ENCODE data around the gene EZR. TPM values are rescaled to one million over a fixed set of nuclear protein-coding genes. Genes with fewer than 3 reads are reported as not detected.

EZR gene
- total RNA-seq, 1 experiment from 2014 or later = 95.6 TPM

DNA sequence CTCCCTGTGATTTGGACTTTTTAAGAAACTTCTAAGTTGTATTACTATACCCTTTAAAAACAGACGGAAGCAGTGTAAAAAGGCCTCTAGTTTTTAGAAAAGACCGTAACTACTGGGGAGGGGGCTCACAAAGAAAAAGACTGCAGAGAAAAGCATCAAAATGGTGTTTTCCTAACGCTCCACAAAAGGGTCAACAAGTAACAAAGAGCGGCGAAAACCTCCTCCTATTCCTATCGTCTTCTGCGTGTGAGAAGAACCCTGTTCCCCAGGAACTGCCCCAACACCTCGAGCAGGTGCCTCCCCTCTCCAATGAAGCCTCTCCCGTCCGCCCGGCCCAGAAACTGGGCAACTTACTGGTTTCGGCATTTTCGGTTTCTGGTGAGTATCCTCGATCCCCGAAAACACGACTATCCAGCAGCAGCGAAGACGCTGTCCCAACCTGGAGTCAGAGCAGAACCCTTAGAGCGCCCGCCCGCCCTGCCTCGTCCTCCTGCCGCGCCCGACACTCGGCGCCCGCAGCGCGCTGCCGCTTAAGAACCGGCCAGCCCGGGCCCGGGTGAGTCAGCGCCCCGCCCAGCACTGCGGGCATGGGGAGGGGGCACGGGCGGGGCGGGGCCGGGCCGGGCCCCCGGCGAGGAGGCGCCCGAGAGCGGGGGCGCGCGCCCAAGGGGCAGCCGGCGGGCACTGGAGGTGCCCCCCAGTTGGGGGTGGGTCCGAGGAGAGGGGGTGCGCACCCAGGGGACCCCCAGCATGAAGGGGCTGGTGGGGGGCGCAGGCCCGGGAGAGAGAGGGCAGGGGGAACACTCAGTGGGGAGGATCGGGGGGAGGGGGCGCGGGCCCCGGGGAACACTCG is 1.2 kb downstream of the EZR start:
- peak; percentile 80 for DNase-seq (ENCODE audit: low read depth)

DNA sequence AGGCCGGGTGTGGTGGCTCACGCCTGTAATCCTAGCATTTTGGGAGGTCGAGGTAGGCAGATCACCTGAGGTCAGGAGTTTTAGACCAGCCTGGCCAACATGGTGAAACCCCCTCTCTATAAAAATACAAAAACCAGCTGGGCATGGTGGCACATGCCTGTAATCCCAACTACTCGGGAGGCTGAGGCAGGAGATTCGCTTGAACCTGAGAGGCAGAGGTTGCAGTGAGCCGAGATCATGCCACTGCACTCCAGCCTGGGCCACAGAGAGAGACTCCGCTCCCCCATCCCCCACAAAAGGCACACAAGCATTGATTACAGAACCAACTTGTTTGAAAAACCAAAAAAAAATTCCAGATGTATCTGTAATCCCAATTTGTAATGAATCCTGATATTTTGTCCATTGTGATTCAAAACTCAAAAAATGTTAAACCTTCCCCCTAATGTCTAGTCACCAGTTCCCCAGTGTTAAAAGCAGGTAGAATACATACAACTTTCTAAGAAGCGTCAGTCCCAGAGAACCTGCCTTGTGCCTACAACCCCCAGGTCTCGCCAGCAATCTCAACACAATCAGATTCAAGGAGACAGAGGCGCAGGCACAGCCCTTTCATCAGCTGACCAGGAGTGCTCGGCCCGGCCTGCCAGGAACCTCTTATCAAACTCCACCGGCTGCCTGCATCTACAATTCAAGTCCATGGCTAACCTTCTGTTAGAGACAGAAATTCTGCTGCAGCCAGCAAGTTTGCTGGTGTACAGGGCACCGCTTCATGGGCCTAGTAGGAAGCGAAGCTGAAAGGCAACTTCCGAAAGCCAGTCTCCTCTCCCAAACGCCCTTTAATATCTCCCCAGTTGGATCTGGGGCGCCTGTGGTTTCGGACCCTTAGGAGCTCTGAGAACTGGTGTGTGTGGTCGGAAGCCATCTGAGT is 2.1 kb downstream of the EZR start:
- DNase-seq (ENCODE audit: low read depth) = no peak

DNA sequence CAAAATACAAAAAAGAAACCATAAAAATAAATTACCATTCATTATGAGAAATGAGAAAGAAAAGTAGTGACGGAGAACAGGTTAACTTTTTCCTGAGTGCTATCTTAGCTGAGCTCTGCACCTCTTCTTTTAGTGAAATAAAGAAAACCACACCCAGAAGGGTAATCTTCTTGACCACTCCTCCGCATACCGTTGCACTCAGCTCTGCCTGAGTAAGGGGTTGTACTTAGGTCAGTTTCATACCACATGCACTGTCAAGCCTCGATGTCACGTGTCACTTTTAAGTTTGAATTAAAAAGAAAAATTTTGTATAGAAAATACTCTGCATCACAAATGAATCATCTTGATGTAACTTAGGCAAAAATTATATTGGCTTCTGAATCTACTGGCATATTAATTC is 2.8 kb downstream of the EZR start:
- DNase-seq (ENCODE audit: low read depth) = no peak

DNA sequence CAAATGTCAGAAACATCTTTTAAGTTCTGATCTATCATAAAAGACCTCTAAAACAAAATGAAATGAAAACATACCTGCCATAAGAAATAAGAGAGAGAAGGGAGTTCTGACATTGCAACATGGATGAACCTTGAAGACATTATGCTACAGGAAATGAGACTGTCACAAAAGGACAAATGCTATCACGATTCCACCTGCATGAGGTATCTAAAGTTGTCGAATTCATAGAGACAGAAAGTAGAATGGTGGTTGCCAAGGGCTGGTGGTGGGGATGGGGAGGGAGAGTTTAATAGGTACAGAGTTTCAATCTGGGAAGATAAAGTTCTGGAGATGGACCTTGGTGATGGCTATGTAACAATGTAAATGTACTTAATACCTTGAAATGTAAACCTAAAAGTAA is 3.3 kb downstream of the EZR start:
- no peak for DNase-seq (ENCODE audit: low read depth)

DNA sequence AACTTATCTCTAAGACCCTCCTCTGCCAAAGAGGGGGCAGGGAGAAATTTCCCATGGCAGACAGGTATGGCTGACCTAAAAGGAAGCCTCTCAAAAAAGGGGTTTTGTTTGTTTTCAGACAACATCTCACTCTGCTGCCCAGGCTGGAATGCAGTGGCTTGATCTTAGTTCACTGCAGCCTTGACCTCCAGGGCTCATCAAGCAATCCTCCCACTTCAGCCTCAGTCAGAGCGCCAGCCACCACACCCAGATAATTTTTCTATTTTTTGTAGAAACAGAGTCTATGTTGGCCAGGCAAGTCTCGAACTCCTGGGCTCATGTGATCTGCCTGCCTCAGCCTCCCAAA is 3.8 kb downstream of the EZR start:
- DNase-seq (ENCODE audit: low read depth) = no peak

DNA sequence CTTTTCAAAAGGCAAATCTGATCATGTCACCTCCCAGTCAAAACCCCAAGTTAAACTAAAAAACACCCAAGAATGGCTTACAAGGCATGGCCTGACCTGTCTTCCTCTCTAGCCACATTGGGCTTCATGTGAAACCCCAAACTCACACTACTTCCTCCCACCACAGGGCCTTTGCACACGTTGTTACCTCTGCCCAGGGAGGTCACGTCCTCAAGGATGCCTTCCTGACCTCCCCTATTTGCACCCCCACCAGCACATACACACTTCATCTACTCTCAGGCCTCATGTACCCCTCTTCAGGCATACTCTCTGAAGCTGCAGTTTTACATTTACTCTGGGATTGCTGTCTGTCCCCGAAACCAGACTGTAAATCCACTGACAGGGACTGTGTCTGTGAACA is 6.1 kb downstream of the EZR start:
- no peak for DNase-seq (ENCODE audit: low read depth)

DNA sequence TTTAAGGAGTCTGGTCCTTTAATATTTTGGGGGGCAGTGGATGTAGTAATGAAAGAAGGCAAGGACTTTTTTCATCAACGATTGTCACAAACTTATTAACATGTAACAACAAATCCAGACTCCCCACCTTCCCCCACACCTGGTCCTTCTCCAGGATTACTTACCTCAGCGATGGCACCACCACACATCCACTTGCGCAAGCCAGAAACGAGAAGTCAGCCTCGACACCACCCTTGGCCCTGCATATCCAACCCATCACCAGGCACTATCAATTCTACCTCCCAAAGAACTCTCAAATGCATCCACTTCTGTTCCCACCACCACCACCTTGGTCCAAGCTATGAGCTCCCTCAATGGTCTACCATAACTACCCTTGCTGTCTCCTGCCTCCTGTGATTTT is 6.6 kb downstream of the EZR start:
- DNase-seq (ENCODE audit: low read depth) = no peak

DNA sequence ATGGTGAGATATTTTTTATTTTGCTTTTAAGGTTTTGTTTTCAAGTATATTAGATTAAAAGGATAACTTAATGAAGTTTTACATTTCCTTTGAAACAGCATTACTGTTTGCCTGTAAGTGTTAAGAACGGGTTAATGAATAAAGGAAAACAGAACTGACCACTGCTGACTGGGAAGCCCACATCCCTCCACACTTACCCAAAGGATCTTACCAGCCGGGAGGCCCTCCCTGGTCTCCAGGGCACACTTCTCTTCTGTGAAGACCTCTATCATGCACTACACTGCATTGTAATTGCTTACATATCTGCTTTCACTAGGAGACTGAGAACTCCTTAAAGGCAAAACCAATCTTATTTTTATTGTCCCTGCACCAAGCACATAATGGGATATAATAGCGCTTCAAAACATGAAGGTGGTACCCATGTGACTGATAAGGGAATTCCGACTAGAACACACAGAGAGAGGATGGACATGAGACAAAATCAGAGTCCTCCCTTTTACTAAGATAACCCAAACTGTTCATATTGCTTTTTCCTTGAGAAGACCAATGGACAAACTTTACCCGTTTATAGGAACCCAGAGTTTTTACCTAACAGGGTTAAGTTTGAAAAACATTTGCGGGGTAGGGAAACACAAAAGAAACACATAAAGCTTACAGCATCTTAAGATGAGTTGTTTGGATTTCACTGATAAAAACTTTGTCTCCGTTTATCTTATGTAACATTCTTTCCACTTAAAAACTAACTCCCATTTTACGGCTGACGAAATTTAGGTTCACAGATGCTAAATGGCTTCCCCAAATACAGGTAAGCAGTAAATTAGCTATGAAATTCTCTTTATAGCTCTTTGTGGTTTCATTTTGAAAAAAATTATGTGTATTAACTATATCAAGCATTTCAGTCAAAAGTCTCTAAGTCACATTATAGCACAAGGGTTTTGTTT is 8.7 kb downstream of the EZR start:
- no peak for DNase-seq (ENCODE audit: low read depth)

DNA sequence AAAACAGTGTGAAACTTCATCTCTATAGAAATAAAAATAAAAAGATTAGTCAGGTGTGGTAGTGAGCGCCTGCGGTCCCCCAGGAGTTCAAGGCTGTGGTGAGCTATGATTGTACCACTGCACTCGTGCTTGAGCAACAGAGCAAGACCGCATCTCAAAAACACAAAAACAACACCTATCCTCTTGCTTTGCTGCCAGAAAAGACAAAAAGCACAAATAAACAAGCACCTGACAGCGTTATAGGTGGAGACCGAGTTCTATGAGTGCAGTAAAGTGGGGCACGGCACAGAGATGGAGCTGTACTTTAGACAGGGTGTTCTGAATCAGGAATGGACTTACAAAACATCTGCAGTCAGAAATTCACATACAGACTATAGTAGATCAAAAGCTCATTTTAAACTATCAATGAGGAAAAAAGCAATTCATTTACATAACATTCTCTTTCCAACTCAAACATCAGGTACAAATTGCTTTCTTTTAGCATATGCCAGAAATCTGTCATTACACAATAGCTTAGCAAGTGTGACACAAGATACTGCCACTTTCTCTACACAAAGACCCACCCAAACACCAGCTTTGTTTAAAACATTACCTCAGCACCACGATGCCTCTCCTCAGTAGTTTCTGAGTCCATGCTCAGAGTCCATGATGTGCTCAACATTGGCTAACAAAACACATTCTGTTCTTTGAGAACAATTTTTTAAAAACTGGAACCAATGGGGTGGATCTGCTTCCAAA is 10.1 kb downstream of the EZR start:
- no peak for DNase-seq (ENCODE audit: low read depth)

DNA sequence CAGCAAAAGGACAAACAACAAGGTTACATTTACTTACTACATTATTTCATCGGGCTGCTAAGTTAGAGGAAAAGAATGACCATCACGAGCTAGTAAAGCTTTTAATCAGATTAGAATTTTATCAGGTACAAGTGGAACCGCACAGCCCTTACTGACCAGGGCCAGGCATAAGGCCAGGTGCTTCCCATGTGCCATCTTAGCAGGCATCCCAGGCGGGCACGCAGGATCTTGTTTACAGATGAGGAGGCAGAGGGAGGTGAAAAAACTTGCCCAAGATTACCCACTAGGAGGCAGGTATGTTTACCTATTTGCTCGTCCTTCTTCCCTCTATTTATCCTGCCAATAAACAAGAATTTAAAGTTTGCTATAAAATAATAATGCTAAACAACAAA is 10.7 kb downstream of the EZR start:
- no peak for DNase-seq (ENCODE audit: low read depth)

DNA sequence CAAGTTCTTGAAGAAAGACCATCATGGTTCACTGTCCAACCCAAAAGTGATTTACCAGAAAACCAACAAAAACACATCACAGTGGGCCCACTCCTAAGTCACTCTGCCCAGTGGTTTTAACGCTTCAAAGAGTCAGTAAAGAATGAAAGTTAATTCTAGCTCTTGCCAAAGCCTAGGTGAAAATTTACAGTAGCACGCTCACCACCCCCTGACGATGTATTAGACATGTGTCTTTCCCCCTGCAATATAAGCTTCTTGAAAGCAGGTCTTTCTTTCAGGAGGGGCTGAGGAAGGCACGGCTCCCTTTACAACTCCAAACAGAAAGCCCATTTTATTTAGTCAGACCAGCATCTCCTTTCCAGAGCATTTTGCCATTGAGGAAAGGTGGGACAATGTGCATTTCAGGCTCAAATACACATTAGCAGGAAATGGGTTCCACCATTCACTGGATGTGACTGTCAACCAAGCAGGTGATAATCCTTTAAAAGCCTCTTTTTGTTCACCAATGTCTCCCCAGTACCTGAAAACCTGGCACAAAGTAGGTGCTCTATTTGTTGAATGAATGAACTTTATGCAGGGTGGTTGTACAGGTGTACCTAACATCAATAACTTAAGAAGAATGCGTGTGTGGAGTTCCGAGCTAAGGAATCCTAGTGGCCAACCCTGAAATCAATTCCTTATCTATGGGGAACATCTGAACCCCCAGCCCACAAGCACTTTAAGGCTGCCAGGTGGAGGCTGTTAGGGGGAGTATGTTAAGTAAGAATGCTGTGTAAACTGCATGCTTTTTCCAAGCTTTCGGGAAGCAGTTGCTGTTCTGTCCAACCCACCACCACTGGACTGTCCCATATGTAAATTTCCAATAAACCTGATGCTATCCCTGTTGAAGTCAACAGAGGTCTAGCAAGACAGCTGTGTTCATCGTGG is 11.4 kb downstream of the EZR start:
- DNase-seq (ENCODE audit: low read depth) = no peak

DNA sequence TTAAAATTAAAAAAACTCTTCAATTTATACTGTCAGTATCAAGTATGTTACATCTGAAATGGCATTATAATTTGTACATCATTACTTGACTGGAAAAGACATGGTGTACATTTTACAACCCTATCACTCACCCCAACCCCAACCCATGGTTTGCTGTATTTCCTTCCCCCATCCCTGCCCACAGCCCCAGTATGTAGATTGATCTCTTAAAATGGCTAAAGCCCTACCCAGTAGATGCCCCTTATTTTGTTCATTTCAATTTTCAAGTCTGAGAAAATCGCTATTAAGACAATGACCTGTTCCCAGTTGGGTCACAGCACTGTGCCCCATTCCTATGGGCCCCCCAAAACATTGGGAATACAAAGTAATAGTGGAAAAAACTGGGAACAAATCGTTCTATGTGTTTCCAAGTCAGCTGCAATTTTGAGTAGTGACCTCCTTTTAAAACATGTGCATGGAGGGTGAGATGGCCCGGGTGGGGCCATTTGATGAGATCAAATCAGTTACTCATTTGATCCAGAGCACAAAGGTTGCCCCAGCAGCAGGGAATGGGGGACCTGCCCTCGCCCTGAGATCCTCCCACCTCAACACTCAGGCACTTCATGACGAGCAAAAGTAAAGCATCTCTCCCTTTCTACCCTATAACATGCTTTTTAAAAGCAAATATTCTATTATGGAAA is 13.3 kb downstream of the EZR start:
- DNase-seq (ENCODE audit: low read depth) = no peak

DNA sequence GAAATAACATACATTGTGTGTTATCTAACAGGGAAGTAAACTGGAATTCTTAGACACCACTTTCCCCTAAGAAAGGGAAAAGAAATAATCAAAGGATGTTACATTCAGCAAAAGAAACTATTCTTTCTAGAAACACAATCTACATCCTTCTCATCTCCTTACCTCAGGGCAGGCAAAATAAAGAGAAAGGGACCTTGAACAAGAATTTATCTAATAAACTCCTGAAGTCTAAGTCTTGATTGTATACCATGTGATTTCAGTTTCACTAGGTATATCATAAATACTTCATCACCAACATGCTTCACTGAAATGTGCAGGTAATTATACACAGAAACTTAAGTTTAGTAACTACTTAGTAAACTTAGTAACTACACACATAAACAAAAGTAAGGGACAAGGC is 15.0 kb downstream of the EZR start:
- no peak for DNase-seq (ENCODE audit: low read depth)

DNA sequence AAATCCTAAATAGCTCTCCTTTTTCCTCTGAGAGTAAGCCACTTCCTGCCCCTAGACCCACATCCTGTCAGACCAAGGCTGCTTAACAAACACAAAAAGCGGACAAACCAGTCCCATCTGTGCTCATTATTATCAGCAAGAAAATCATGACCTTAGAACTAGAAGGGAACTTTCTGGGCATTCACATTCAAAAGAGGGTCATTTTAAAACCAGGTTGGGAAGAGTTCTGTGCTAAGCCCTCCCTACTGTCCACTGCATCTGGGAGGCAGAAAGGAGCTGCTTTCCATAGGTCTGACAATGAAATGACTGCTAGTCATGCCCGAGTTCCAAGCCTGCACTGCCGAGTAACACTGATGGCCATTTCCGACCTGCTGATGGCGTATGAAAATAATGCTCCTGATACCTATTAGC is 15.4 kb downstream of the EZR start:
- peak; percentile 78 for DNase-seq (ENCODE audit: low read depth)

DNA sequence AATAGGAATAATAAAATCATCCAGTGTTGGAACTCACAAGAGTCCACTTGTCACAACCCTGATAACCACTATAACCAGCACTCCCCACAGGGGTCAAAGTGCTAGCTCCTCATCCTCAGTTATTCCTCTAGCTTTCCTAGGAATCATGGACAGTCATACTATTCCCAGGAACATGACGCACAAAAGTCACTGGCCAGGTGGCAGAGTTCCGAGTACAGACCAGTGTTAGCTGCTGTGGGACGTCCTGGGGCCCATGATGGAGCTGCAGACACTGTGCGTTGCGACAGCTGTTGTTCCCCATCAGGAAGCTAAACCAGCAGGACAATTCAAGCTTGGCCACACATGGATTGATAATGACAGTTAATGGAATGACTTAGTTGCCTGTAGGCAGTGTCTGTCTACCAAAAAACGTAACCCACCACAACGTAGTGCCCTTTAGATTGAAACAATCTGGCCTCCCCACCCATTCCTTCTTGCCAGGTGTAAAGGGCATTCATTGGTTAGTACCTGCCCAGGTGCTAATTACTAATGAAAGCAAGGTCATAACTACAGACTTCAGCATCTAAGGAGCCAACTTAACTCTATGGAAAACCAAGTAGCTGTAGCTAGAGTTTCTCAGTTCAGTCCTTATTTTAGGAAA is 17.4 kb downstream of the EZR start:
- no peak for DNase-seq (ENCODE audit: low read depth)

DNA sequence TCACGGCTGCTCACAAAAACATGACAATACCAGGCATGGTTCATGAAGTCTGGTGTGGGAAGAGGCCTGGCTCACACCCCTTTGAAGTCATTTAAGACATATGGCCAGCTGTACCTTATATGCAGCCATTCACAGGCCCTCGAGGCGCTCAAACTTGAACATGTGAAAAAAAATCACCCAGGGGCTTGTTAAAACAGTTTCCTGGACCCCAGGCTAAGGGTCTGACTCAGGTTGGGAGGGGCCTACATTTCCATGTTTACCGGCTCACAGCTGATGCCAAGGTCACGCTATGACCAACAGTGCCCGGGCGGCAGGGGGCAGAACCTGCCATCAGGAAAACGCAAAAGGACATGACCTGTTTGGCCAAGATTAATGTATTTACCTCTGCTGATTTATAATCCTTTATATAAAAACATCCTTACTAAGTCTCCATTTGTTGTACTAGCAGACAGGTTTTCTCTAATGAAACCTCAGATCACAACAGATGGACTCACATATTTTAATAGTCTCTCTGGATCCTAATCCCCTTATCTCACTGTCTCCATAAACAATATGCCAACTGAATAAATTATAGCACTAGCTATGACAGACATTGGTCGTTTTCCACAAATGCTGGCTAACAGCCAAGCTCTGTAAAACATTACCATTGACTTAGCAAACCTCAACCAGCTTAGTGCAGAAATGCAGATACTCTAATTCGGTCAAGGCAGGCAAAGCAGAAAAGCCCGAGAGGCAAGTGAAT is 19.9 kb downstream of the EZR start:
- DNase-seq (ENCODE audit: low read depth) = peak; percentile 63

DNA sequence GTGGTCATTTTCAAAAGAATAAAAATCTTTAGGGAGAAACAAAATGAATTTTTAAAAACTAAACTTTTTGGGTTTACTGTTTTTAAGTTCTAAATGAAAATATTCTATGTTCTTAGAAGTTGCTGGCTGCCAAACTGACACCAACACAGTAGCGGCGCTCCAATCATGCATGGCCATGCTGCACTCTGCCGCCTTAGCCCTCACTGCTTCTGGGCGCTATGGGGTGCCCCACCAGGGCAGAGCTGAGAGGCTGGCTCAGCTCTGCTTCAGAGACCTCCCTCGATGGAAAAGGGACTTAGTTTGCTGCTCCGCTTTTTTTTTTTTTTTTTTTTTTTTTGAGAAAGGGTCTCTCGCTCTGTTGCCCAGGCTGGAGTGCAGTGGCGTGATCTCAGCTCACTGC is 20.9 kb downstream of the EZR start:
- no peak for DNase-seq (ENCODE audit: low read depth)

Data from RPMI7951 (cell line).